Measurements from ENCODE around the gene PIGO. TPM values are rescaled to one million over a fixed set of nuclear protein-coding genes. Genes with fewer than 3 reads are reported as not detected.

Gene PIGO
- total RNA-seq, 1 donor from 2014 or later, result 6.3 TPM

DNA sequence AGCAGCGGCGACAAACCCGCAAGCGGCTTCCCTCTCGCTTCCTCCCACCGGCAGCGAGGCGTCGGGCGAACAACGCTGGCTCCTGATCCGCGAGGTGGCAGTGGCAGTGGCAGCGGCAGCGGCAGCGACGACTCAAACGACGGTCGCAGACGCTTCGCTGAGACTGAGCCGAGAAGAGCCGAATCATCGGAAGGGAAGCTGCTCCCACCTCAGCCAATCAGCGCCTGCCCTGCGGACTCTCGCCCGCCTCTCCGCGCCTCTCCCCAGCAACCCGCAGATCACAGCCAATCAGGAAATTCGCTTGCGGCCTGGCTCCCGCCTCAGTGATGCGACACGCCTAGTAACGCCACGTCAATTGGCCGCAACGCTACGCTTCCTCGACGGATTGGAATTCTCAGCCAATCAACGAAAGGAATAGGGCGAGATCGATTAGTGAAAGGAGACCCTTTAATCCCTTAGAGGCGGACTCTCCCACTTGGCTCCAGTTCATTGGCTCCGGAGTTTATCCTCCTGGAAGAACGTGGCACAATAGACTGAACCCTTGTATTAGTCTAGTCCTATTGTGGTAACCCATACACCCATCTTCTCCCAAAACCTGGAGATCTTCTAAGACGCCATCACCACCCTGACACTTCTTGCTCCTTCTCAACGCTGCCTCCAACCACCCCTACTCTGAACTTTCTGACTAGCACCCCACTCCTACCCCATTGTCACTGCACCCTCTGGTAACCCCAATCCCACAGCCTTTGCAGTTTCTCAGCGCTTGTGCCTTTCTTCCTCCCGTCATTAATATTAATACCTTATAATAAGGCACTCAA lies 23.7 kb downstream of the PIGO start, which contains the start of gene VCP:
Gene VCP (minus strand): TSS at position 165 of the 818 bp plus-strand sequence. CDS start 272 bp downstream, outside the sequence.
- H3K9ac ChIP-seq (ENCODE audit: low read depth in 1 of 3, low read length in 3 of 3), result peak within 1 kb of the TSS; percentile 94 to 99 (median 97)
- H3K9me3 ChIP-seq (ENCODE audit: control insufficient read depth in 3 of 3, low read length in 3 of 3), result no peaks in the 10 kb centered on the region
- H3K4me3 ChIP-seq (ENCODE audit: low read length in 3 of 3), result peak within 1 kb of the TSS; percentile 87 to 95 (median 92)
- H3K27me3 ChIP-seq (ENCODE audit: control insufficient read depth in 3 of 3, insufficient read depth in 3 of 3, low read length in 3 of 3), result no peaks in the 10 kb centered on the region
- H3K4me1 ChIP-seq (ENCODE audit: control insufficient read depth in 3 of 3, insufficient read depth in 3 of 3, low read length in 3 of 3), result peaks cover 33 to 37% (median 36%) of the 10 kb centered on the region in 3 donors
- H3K27ac ChIP-seq (ENCODE audit: low read depth, low read length), result peak within 1 kb of the TSS; percentile 99
- peaks cover 6 to 15% (median 13%) of the 10 kb centered on the region in 3 donors for H3K36me3 ChIP-seq (ENCODE audit: control insufficient read depth in 3 of 3, insufficient read depth in 3 of 3, low read length in 3 of 3)

- peak overlapping the region; percentile 99 for H3K27ac ChIP-seq (ENCODE audit: low read depth, low read length)
- no peaks in the 10 kb centered on the region for H3K27me3 ChIP-seq (ENCODE audit: control insufficient read depth in 3 of 3, insufficient read depth in 3 of 3, low read length in 3 of 3)
- H3K4me1 ChIP-seq (ENCODE audit: control insufficient read depth in 3 of 3, insufficient read depth in 3 of 3, low read length in 3 of 3), result peaks cover 33 to 41% (median 36%) of the 10 kb centered on the region in 3 donors
- H3K4me3 ChIP-seq (ENCODE audit: low read length in 3 of 3), result peak overlapping the region; percentile 87 to 95 (median 92)
- H3K9ac ChIP-seq (ENCODE audit: low read depth in 1 of 3, low read length in 3 of 3), result peak overlapping the region; percentile 94 to 99 (median 97)
- no peaks in the 10 kb centered on the region for H3K9me3 ChIP-seq (ENCODE audit: control insufficient read depth in 3 of 3, low read length in 3 of 3)
- peaks cover 13 to 20% (median 20%) of the 10 kb centered on the region in 3 donors for H3K36me3 ChIP-seq (ENCODE audit: control insufficient read depth in 3 of 3, insufficient read depth in 3 of 3, low read length in 3 of 3)
These were observed 24.5 kb downstream of the PIGO start for GRCh38 chr9:35071814-35072460.

DNA sequence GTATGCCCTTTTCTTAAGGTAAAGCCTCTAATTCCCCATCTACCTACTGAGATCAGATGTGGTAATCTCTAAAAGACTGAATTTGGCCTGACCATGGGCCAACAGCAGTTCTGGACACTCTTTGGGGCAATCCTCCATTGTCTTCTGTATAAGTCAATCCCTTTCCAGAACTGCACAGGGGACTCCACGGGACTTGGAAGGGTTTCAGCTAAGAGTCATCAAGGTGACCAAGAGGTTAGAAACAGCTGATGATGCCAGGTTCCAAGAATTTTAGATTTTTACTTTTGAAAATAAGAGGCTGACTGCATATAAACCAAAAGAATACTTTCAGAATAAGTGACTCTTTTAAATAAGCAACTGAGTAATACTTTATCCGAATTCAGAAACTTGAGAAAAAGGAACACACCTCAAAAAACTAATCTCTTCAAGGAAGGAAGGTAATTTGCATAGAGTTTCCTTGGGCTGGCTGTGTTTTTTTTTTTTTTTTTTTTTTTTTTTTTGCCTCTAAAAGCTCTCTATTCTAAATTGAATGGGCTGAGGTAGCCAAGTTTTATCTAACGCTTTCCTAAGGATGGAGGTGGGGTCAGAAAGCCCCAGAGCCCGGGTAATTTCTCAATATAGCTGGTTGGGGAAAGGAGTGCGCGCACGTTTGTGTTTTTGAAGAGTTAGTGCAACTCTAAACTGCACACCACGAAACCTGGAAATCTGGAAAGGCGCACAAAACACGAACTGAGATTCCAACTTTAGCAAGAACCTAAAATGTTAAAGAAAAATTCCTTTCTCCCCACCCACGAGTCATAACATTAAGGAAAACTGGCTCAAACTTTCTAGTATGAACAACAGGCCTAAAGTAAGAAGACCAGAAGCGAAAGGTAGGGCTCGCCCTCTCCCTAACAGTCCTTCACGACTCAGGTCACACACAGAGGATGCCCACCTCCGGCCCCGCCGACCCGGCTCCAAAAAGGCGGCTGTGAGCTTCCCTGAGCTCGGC lies 25.3 kb downstream of the PIGO start:
- Histone ChIP-seq H3K27ac (ENCODE audit: low read depth, low read length) (peak overlapping the region; percentile 99), H3K4me3 (ENCODE audit: low read length in 3 of 3) (peak overlapping the region; percentile 87 to 95 (median 92)), H3K36me3 (ENCODE audit: control insufficient read depth in 3 of 3, insufficient read depth in 3 of 3, low read length in 3 of 3) (peaks cover 18 to 28% (median 26%) of the 10 kb centered on the region in 3 donors)

DNA sequence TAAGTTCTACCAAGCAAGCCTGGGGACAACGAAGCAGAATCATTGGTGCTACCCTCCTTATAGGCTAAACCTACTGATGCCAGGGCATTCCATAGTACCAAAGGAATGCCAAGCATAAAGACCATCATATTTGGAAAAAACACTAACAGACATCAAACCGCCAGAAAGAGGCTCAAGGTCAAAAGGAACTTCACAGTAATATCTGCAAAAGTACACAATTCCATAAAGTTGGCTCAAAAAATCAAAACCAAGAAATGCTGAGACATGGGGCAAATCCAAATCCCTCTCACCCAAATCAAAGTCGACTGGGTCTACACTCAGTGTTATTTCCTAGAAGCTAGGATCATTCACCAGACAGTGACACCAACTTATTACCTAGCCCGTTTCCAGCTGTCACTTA lies 27.4 kb downstream of the PIGO start:
- H3K4me3 ChIP-seq (ENCODE audit: low read length in 3 of 3), result peak overlapping the region; percentile 1 to 39 (median 15)
- no peak overlapping the region for H3K27ac ChIP-seq (ENCODE audit: low read depth, low read length)
- peaks cover 34 to 42% (median 41%) of the 10 kb centered on the region in 3 donors for H3K36me3 ChIP-seq (ENCODE audit: control insufficient read depth in 3 of 3, insufficient read depth in 3 of 3, low read length in 3 of 3)
- no peak overlapping the region for H3K9ac ChIP-seq (ENCODE audit: low read depth in 1 of 3, low read length in 3 of 3)
- H3K9me3 ChIP-seq (ENCODE audit: control insufficient read depth in 3 of 3, low read length in 3 of 3), result no peaks in the 10 kb centered on the region
- H3K27me3 ChIP-seq (ENCODE audit: control insufficient read depth in 3 of 3, insufficient read depth in 3 of 3, low read length in 3 of 3), result no peaks in the 10 kb centered on the region
- H3K4me1 ChIP-seq (ENCODE audit: control insufficient read depth in 3 of 3, insufficient read depth in 3 of 3, low read length in 3 of 3), result peaks cover 33 to 44% (median 36%) of the 10 kb centered on the region in 3 donors

More for the DNA sequence above, 25.3 kb downstream of the PIGO start:
- peak overlapping the region; percentile 94 to 99 (median 97) for H3K9ac ChIP-seq (ENCODE audit: low read depth in 1 of 3, low read length in 3 of 3)
- no peaks in the 10 kb centered on the region for H3K9me3 ChIP-seq (ENCODE audit: control insufficient read depth in 3 of 3, low read length in 3 of 3)
- H3K4me1 ChIP-seq (ENCODE audit: control insufficient read depth in 3 of 3, insufficient read depth in 3 of 3, low read length in 3 of 3), result peaks cover 33 to 44% (median 36%) of the 10 kb centered on the region in 3 donors
- H3K27me3 ChIP-seq (ENCODE audit: control insufficient read depth in 3 of 3, insufficient read depth in 3 of 3, low read length in 3 of 3), result no peaks in the 10 kb centered on the region

DNA sequence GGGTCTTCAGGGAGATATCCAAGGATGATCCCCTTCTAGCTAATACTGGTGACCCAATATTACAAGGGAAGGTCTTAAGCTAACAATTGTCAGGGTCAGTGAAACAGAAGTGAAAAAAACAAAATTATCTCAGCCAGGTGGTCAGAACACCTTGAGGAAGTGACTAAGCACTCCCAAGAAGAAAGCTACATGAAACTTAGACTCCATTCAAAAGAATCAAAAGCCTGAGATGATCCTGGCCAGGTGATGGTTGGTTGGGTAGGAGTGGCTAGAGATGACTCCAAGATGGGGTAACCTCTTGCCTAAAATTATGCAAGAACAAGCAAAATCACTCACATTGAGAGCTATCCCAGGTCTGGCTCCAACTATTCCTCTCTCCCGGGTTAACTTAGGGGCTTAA lies 29.3 kb downstream of the PIGO start:
- no peak overlapping the region for H3K27ac ChIP-seq (ENCODE audit: low read depth, low read length)
- peaks cover 54 to 62% (median 60%) of the 10 kb centered on the region in 3 donors for H3K36me3 ChIP-seq (ENCODE audit: control insufficient read depth in 3 of 3, insufficient read depth in 3 of 3, low read length in 3 of 3)
- no peaks in the 10 kb centered on the region for H3K27me3 ChIP-seq (ENCODE audit: control insufficient read depth in 3 of 3, insufficient read depth in 3 of 3, low read length in 3 of 3)
- H3K4me1 ChIP-seq (ENCODE audit: control insufficient read depth in 3 of 3, insufficient read depth in 3 of 3, low read length in 3 of 3), result peaks cover 29 to 40% (median 30%) of the 10 kb centered on the region in 3 donors
- H3K4me3 ChIP-seq (ENCODE audit: low read length in 3 of 3), result no peak overlapping the region
- H3K9me3 ChIP-seq (ENCODE audit: control insufficient read depth in 3 of 3, low read length in 3 of 3), result no peaks in the 10 kb centered on the region
- no peak overlapping the region for H3K9ac ChIP-seq (ENCODE audit: low read depth in 1 of 3, low read length in 3 of 3)

DNA sequence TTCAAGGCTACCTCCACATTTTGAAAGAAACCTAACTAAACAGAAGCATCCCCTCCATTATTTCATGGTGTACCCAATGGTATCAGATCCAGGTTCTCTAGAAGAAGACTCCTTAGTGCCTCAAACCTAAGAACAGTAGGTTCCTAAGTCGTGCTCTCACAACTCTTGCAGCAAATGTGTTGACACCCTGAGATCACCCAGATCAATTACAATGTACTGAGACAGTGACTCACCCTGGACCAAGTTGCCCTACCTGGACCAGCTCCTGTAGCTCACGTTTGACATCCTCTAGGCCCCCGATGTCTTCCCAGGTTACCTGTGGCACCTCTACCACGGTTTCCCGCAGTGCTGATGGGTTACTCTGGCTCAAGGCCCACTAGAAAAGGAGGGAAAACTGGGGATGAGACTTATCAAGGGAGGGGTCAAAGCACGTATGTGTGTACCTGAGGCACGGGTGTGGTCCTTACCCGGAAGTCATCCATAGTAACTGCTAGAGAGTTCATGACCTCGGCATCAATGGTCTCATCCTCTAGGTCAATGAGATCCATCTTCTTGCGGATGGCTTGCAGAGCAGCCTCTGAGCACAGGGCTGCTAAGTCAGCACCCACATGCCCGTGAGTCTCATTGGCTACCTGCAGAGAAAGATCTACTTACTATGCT lies 35.7 kb downstream of the PIGO start:
- H3K36me3 ChIP-seq (ENCODE audit: control insufficient read depth in 3 of 3, insufficient read depth in 3 of 3, low read length in 3 of 3), result peaks cover 93 to 97% (median 95%) of the 10 kb centered on the region in 3 donors
- no peaks in the 10 kb centered on the region for H3K4me1 ChIP-seq (ENCODE audit: control insufficient read depth in 3 of 3, insufficient read depth in 3 of 3, low read length in 3 of 3)
- no peak overlapping the region for H3K4me3 ChIP-seq (ENCODE audit: low read length in 3 of 3)
- no peaks in the 10 kb centered on the region for H3K9me3 ChIP-seq (ENCODE audit: control insufficient read depth in 3 of 3, low read length in 3 of 3)
- H3K27ac ChIP-seq (ENCODE audit: low read depth, low read length), result no peak overlapping the region
- no peaks in the 10 kb centered on the region for H3K27me3 ChIP-seq (ENCODE audit: control insufficient read depth in 3 of 3, insufficient read depth in 3 of 3, low read length in 3 of 3)
- no peak overlapping the region for H3K9ac ChIP-seq (ENCODE audit: low read depth in 1 of 3, low read length in 3 of 3)

DNA sequence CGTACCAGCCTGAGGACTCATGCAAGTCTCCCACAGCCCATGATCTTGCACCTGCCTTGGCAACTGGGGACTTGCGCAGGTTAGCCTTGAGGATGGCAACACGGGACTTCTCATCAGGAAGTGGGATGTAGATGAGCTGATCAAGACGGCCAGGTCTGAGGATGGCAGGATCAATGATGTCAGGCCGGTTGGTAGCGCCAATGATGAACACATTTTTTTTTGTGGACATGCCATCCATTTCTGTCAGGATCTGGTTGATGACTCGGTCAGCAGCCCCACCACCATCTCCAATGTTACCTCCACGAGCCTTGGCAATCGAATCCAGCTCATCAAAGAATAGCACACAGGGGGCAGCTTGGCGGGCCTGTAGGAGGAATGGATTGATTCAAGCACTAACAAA lies 37.0 kb downstream of the PIGO start:
- no peak overlapping the region for H3K27ac ChIP-seq (ENCODE audit: low read depth, low read length)
- no peaks in the 10 kb centered on the region for H3K27me3 ChIP-seq (ENCODE audit: control insufficient read depth in 3 of 3, insufficient read depth in 3 of 3, low read length in 3 of 3)
- H3K4me3 ChIP-seq (ENCODE audit: low read length in 3 of 3), result no peak overlapping the region
- no peaks in the 10 kb centered on the region for H3K9me3 ChIP-seq (ENCODE audit: control insufficient read depth in 3 of 3, low read length in 3 of 3)
- peaks cover 86 to 95% (median 94%) of the 10 kb centered on the region in 3 donors for H3K36me3 ChIP-seq (ENCODE audit: control insufficient read depth in 3 of 3, insufficient read depth in 3 of 3, low read length in 3 of 3)
- H3K9ac ChIP-seq (ENCODE audit: low read depth in 1 of 3, low read length in 3 of 3), result no peak overlapping the region
- H3K4me1 ChIP-seq (ENCODE audit: control insufficient read depth in 3 of 3, insufficient read depth in 3 of 3, low read length in 3 of 3), result no peaks in the 10 kb centered on the region

- Histone ChIP-seq H3K9me3 (ENCODE audit: control insufficient read depth in 3 of 3, low read length in 3 of 3) (no peaks in the 10 kb centered on the region), H3K27me3 (ENCODE audit: control insufficient read depth in 3 of 3, insufficient read depth in 3 of 3, low read length in 3 of 3) (no peaks in the 10 kb centered on the region), H3K36me3 (ENCODE audit: control insufficient read depth in 3 of 3, insufficient read depth in 3 of 3, low read length in 3 of 3) (peaks cover 64 to 80% (median 75%) of the 10 kb centered on the region in 3 donors), H3K9ac (ENCODE audit: low read depth in 1 of 3, low read length in 3 of 3) (no peak overlapping the region), H3K4me3 (ENCODE audit: low read length in 3 of 3) (no peak overlapping the region), H3K27ac (ENCODE audit: low read depth, low read length) (no peak overlapping the region), H3K4me1 (ENCODE audit: control insufficient read depth in 3 of 3, insufficient read depth in 3 of 3, low read length in 3 of 3) (no peaks in the 10 kb centered on the region)
These were observed 39.1 kb downstream of the PIGO start for GRCh38 chr9:35057271-35057620.

Measured in skeletal muscle tissue (tissue), 4 donors.